GM12801 (cell line): ENCODE data around the gene TMEM179.

Experiments used
- CTCF ChIP-seq: IDR thresholded peaks from one replicate; pipeline ENCODE4 v1.5.1; 2011; ENCODE audit warnings: control low read depth; ENCODE audit not compliant: insufficient read length; ENCODE audit errors: extremely low read depth

The TMEM179 gene

GRCh38 chr14:104647467-104648043 lies 43.0 kb upstream of the TMEM179 start:
- TF ChIP-seq CTCF = no peak

- no peak for TF ChIP-seq CTCF
Measured at GRCh38 chr14:104644656-104645378, 40.2 kb upstream of the TMEM179 start.

GRCh38 chr14:104644091-104644635 lies 39.6 kb upstream of the TMEM179 start:
- TF ChIP-seq CTCF = no peak

- TF ChIP-seq CTCF = no peak
Measured at GRCh38 chr14:104643306-104643705, 38.7 kb upstream of the TMEM179 start.

- TF ChIP-seq CTCF = no peak
Measured at GRCh38 chr14:104642540-104642868, 37.9 kb upstream of the TMEM179 start.

- no peak for TF ChIP-seq CTCF
Measured at GRCh38 chr14:104641753-104642539, 37.4 kb upstream of the TMEM179 start.

GRCh38 chr14:104640681-104641080 lies 36.1 kb upstream of the TMEM179 start:
- no peak for TF ChIP-seq CTCF
